Testis (tissue), 2 donors: ENCODE results near the gene OBSCN.

Experiments used
- POLR2A ChIP-seq: fragments of 450-650 bp; IDR thresholded peaks from one replicate; pipeline ENCODE4 v1.6.1; 2017; ENCODE audit warnings: antibody characterized with exemption, mild to moderate bottlenecking, moderate library complexity
- TF ChIP-seq, protein P1 (sequence below), 3 experiments: fragments of 450-650 bp in 2 of 3; fragments of 200-600 bp in 1 of 3; sonication (generic) in 1 of 3; IDR thresholded peaks; one replicate each; pipeline ENCODE4 v1.5.1; 2016 to 2019; ENCODE audit warnings: antibody characterized with exemption in 3 of 3, mild to moderate bottlenecking in 2 of 3, moderate library complexity in 1 of 3

DNA sequence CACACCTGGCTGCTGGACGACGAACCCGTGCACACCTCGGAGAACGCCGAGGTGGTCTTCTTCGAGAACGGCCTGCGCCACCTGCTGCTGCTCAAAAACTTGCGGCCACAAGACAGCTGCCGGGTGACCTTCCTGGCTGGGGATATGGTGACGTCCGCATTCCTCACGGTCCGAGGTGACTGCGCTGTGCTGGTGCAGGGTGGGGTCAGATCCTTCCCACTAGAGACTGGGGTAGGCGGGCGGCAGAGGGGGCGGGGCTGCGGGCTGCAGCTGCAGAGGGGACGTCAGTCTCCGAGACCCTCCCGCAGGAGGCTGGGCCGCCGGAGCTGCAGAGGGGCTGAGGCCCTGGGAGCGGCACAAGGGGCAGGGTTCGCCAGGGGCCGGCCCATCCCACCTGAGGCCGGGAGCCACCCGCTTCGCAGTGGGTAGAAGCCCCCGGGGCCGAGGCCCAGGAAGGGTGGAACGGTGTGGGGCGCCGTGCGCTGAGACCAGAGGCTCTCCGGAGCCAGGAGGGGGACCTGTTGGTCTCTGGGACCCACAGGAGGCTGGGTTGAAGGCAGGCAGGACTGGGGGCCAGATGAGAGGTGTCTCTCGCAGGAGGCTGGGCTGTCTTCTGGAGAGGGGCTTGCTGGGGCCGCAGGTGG is 108.2 kb downstream of the OBSCN start:
- TF ChIP-seq, protein P1, sequence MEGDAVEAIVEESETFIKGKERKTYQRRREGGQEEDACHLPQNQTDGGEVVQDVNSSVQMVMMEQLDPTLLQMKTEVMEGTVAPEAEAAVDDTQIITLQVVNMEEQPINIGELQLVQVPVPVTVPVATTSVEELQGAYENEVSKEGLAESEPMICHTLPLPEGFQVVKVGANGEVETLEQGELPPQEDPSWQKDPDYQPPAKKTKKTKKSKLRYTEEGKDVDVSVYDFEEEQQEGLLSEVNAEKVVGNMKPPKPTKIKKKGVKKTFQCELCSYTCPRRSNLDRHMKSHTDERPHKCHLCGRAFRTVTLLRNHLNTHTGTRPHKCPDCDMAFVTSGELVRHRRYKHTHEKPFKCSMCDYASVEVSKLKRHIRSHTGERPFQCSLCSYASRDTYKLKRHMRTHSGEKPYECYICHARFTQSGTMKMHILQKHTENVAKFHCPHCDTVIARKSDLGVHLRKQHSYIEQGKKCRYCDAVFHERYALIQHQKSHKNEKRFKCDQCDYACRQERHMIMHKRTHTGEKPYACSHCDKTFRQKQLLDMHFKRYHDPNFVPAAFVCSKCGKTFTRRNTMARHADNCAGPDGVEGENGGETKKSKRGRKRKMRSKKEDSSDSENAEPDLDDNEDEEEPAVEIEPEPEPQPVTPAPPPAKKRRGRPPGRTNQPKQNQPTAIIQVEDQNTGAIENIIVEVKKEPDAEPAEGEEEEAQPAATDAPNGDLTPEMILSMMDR (IDR thresholded peaks at IDR 0.05): no peak
- no peak for TF ChIP-seq POLR2A
